SH-SY5Y (cell line): ENCODE results near the gene ADAMTS2.

Experiments used
- GATA2 ChIP-seq: IDR thresholded peaks from 2 replicates; pipeline ENCODE4 v1.6.1; 2011; ENCODE audit warnings: mild to moderate bottlenecking, low read depth, low read length
- GATA3 ChIP-seq: IDR thresholded peaks from 2 replicates; pipeline ENCODE4 v1.6.1; 2011; ENCODE audit warnings: low read depth, mild to moderate bottlenecking, low read length, moderate library complexity

- TF ChIP-seq GATA2 (no peak), GATA3 (no peak)
Measured at GRCh38 chr5:179227229-179227579, 118.1 kb downstream of the ADAMTS2 start.
